Heart left ventricle (tissue), 13 donors: ENCODE results near the gene MEF2D.

Experiments
- POLR2A ChIP-seq, 2 donors: fragments of 450-650 bp; IDR thresholded peaks; one replicate each; pipeline ENCODE4 v1.6.1; 2017; ENCODE audit warnings: antibody characterized with exemption in 2 of 2, mild to moderate bottlenecking in 2 of 2, moderate library complexity in 2 of 2
- TF ChIP-seq, protein P1 (sequence below), 12 donors: fragments of 200-600 bp; sonication (generic) in 4 of 12; IDR thresholded peaks; one replicate each; pipeline versions ENCODE4 v1.5.0 to v1.8.0; 2018 to 2022; ENCODE audit warnings: antibody characterized with exemption in 12 of 12, mild to moderate bottlenecking in 5 of 12
- donor health status: ischemic (EF 13 %, LVEDD 7.1; RV severe dilation, severe dysfunction).
- donor health status: DM: no; HTN: yes; CAD: no.
- donor health status: DM: no; HTN: no; CAD: no.
- donor health status: ischemic (EF 25% LVEDD 6.9; RV normal size, moderate dysfunction).
- donor health status: ischemic (EF 25% LVEDD 5.7; RV mildly dilated, moderate dysfunction).
- donor health status: ischemic (EF 35%, LVEDD 5.7; RV mildly dilated, moderate dysfunction).
- donor health status: nonischemic (EF 11% LVEDD 7.7; RV severe dilation, severe dysfunction).
- donor health status: DM: yes; HTN: yes; CAD: no.
- donor health status: PGD.
- donor health status: ischemic (EF 29% LVEDD 5.4; RV normal size, mild dysfunction).
- donor health status: nonischemic (EF 23%, LVEDD 6.1; RV moderate dilation, normal function).

- TF ChIP-seq, protein P1, sequence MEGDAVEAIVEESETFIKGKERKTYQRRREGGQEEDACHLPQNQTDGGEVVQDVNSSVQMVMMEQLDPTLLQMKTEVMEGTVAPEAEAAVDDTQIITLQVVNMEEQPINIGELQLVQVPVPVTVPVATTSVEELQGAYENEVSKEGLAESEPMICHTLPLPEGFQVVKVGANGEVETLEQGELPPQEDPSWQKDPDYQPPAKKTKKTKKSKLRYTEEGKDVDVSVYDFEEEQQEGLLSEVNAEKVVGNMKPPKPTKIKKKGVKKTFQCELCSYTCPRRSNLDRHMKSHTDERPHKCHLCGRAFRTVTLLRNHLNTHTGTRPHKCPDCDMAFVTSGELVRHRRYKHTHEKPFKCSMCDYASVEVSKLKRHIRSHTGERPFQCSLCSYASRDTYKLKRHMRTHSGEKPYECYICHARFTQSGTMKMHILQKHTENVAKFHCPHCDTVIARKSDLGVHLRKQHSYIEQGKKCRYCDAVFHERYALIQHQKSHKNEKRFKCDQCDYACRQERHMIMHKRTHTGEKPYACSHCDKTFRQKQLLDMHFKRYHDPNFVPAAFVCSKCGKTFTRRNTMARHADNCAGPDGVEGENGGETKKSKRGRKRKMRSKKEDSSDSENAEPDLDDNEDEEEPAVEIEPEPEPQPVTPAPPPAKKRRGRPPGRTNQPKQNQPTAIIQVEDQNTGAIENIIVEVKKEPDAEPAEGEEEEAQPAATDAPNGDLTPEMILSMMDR (IDR thresholded peaks at IDR 0.05), result no peak
- no peak for TF ChIP-seq POLR2A (IDR thresholded peaks at IDR 0.05)
These were observed 29.4 kb upstream of the MEF2D start for GRCh38 chr1:156530006-156530405.
